ENCODE data around the gene SPSB3. TPM values are rescaled to one million over a fixed set of nuclear protein-coding genes. Genes with fewer than 3 reads are reported as not detected.

SPSB3 gene
- total RNA-seq, result 10 to 100 TPM; 25.9 to 27.7 TPM
- long read RNA-seq, transcript SPSB3-204 (5 exons, 1,746 nt), result minor isoform, 5 of 119 reads
- long read RNA-seq, transcript SPSB3-208 (7 exons, 1,784 nt), result major isoform, 54 of 119 reads
- long read RNA-seq, transcript SPSB3-209 (6 exons, 1,628 nt), result minor isoform, 32 of 119 reads
- long read RNA-seq, transcript SPSB3-201 (6 exons, 1,449 nt), result minor isoform, 12 of 119 reads
- long read RNA-seq, partial matches to known transcripts, result 2 of 119 reads
- long read RNA-seq, other reads (novel, unspliced or antisense), result 7 of 119 reads

DNA sequence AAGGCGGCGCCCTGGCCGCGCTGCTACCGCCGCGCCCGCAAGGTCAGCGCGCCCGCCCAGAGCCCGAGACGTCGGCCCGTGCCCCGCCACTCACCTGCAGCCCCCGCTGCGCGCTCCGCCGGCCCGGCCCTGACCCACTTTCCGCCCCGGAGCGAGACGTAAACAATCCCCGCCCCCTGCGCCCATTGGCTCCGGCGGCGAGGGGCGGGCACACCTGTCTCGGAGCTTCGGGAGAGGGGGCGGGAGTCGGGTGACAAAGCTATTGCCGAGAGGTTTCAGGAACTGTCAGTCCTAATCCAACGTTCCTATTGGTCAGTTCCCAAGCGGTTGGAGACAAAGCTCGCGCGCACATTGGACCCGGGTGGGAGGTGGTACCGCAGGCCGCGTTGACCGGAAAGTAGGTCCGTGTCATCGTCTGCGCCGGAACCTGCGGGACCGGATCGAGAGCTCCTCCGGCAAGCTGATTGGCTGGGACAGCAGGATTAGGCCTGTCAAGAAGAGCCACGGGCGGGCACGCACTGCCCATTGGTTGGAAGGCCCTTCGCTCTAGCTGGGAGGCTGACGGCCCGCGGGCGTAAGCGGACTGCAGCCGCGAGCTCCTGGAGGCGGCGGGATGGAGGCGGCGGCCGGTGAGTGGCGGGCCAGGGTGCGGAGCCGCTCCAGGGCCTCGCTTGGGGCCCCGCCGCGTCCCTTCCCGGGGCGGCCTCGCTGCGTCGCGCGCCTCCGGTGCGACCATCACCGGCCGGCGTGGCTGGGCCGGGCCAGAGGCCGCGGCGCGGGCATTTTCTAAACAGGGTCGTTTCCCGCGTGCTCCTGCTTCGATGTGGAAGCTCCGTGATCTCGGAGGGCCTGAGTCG is at the start of gene SPSB3, which contains the start of gene NUBP2:
Gene SPSB3 (minus strand): TSS at position 164 of the 857 bp plus-strand sequence. CDS start 1,088 bp downstream, outside the sequence.
Gene NUBP2 (plus strand): TSS at position 553 of the 857 bp plus-strand sequence. CDS start 61 bp downstream, at position 614.
- intact Hi-C loops (cut with DNase I), result no loop called here
- DNase-seq (peak; percentile 100), ATAC-seq (peak; percentile 94 to 95)

DNA sequence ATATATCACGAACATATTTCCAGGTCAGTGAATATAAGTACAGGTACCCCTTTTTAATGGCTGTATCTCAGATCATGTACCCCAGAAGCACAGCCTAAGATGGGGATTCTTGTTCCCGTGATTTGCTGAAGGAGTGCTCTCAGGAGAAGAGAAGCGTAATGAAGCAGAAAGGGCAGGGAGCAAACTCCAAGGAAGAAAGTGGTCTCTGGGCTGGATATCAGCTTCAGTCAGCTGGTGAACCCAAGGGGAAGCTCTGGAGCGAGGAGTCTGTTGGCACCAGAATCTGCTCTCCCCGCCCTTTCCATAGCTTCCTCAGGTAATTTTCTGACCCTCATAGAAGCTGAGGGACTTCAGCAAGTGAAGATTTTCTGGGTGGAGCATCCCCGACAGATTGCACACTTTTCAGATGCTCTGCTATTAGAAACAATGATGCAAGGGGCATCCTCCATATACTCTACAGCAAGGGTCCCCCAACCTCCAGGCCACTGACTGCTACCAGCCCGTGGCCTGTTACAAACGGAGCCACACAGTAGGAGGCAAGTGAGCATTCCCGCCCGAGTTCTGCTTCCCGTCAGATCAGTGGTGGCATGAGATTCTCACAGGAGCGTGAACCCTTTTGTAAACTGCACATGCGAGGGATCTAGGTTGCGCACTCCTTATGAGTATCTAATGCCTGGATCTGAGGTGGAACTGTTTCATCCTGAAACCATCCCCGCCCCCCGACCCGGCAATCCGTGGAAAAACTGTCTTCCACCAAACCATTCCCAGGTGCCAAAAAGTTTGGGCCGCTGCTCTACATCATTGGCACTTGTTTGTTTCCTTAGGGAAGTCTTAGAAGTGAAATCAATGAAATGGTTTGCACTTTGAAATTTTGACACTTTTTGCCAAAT is 49.1 kb upstream of the SPSB3 start:
- intact Hi-C loops (cut with DNase I), result no loop called here
- DNase-seq (no peak), ATAC-seq (no peak)

DNA sequence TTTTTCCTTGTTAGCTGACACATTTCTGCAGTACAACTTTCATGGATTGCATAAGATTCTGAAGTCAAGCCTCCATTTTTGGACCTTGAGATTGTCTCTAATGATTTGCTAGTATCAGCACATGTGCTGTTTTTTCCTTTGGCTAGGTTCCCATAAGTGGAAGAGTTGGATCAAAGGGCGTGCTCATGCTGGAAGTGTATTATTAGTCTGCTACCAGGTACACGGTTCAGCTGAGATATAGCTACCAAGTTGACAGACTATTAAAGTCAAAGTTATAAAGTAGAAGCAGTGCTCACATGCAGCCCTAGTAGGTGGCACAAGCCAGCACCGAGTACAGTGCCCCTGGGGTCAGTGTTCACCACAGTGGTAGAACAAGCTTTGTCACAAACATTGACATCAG is 47.8 kb upstream of the SPSB3 start:
- no peak for DNase-seq
- no peak for ATAC-seq
- intact Hi-C loops (cut with DNase I), result no loop called here

GRCh38 chr16:1828645-1829410 is 46.5 kb upstream of the SPSB3 start:
- intact Hi-C loops (cut with DNase I), result no loop called here
- ATAC-seq (no peak), DNase-seq (no peak)

- intact Hi-C loops (cut with DNase I), result no loop called here
- ATAC-seq, result peak; percentile 96 to 97
- DNase-seq, result peak; percentile 94
Measured at GRCh38 chr16:1826691-1827573, 44.6 kb upstream of the SPSB3 start, which contains the start of the genes FAHD1 and HAGH. FAHD1 (plus strand) TSS chr16:1827206; CDS start chr16:1827239, 33 bp downstream. HAGH (minus strand) TSS chr16:1826825; CDS start chr16:1826787, 38 bp downstream.

DNA sequence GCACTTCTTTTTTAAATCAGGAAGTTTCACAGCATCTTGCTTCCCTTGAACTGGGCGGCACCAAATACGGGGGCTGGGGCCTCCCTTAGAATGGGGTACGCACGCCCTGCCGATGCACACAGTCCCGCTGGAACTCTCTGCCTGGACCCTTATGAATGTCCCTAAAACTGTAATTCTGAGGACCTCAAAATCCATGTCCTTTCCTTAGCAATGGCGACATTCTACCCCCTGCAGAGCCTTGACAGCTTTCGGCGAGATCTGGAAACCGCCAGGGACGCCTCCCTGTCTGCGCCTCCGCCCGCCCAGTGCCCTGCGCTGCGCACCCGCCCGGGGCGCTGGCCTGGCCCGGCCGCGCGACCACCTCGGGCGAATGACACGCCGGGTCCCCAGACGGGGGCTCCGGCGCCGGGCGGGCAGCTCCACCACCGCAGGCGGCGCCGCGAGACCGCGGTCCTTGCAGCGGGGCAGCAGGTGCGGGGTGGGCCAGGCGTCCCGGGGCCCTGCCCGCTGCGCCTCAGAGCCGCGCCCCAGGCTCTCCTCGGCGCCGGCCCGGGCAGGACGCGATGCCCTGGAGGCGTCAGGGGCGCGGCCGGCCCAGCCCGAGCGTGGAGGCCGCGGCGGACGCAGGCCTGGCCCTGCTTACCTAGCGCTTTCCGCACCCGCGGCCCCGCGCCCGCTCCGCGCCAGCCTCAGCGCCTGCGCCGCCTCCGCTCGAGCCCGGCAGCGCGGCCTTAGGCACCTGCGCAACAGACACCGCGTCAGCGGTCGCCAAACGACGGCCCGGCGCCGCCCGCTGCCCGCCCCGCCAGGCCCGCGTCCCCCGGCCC is 43.7 kb upstream of the SPSB3 start:
- DNase-seq (peak; percentile 62), ATAC-seq (peak; percentile 18 to 20)
- intact Hi-C loops (cut with DNase I), result no loop called here

DNA sequence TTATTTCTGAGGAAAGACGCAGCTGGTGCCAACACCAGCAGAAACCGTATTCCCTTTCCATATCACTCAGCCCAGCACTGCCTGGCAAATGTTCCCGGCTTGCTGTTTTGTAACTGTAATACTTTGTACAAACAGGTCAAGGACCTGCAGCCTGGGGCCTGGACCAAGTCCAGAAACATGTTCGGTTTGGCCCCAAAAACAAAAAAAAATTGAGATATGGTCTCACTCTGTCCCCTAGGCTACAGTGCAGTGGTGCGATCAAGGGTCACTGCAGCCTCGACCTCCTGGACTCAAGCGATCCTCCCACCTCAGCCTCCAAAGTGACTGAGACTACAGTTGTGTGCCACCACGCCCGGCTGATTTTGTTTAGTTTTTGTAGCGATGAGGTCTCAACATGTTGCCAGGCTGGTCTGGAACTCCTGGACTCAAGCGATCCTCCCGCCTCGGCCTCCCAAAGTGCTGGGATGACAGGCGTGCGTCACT is 43.1 kb upstream of the SPSB3 start:
- intact Hi-C loops (cut with DNase I), result no loop called here

DNA sequence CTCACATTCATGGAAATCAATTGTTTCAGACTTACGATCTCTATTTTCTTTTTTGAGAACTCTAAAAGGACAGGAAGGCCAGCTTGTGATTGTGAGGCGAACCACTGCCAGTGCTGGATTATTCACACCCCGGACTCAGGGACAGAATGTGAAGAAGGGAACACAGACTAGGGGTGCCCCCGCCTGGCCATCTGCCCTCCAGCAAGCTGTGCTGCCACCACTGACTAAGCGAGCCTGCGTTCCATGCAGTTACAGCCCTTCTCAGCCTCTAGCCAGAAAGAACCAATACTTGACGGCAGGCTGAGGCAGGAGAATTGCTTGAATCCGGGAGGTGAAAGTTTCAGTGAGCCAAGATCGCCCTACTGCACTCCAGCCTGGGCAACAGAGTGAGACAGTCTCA is 41.5 kb upstream of the SPSB3 start:
- ATAC-seq (no peak), DNase-seq (no peak)
- intact Hi-C loops (cut with DNase I), result no loop called here

More for the DNA sequence above, 43.1 kb upstream of the SPSB3 start:
- no peak for ATAC-seq
- DNase-seq, result no peak

DNA sequence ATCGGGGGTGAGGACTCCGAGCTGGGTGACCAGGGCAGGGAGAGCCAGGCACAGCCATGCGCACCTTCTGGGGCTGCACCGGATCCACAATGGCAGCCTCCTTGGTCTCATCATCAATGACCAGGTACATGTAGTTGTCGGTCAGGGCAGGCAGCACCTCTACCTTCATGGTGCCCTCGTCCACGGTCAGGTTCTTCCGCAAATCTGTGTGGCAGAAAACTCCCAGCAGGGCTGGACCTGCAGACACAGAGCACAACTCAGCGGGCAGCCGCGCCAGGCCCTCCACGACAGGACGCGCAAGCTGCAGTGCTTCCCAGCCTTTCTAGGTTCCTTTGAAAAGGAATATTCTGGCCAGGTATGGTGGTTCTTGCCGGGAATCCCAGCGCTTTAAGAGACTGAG is 40.4 kb upstream of the SPSB3 start:
- ATAC-seq (no peak), DNase-seq (no peak)
- intact Hi-C loops (cut with DNase I), result no loop called here

- DNase-seq (no peak), ATAC-seq (no peak)
- intact Hi-C loops (cut with DNase I), result no loop called here
Measured at GRCh38 chr16:1821861-1822611, 39.7 kb upstream of the SPSB3 start.

DNA sequence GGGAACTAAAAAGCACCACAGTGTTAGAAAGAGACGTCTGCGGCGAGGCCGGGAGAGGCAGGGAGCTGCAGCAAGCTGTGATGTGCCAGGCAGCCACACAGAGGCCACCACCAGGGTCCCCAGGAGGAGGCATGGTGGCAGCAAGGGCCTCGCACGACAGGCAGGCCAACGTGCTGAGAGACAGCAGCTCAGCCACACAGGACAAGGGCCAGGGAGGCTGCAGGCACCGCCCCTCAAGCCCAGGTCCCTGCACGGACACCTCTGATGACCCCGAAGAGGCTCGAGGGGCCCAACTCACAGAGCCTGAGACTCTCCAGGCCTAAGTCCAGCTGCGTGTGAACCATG is 38.5 kb upstream of the SPSB3 start:
- intact Hi-C loops (cut with DNase I), result no loop called here
- no peak for DNase-seq
- no peak for ATAC-seq

DNA sequence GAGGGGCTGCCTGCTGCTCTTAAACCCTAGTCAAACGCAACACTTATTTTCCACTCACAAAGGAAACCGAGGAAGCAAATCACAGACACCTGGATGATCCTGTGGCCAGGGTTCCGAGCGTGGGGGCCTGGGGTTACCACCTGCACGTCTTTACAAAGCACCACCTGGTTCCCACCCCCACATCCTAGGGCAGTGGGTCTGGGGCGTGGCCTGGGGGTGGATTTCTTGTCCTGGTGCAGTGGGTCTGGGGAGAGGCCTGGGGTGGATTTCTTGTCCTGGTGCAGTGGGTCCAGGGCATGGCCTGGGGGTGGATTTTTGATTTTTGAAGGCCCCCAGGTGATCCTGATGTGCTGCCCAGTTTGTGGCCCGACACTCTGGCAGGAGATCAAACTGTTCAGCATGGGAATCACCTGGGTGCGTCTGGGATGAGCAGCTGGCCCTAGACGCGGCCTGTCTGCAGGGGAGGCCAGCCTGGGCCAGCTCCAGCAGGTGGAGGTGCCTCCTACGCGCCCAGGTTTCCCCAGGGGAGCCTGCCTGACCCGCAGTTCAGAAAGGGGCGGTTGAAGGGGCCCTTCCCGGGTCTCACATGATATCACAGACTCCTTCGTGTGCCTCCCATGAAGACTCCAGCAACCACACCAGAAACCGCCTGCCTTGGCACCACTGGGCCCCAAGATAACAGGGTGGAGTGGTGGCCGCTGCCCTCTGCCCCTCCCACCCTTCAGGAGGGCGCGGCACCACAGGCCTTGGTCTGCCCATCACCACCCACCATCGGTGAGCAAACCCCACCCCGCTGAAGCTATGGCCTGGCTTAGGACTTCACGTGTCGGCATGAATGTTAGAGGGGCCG is 38.0 kb upstream of the SPSB3 start:
- ATAC-seq (no peak), DNase-seq (no peak)
- intact Hi-C loops (cut with DNase I), result no loop called here

DNA sequence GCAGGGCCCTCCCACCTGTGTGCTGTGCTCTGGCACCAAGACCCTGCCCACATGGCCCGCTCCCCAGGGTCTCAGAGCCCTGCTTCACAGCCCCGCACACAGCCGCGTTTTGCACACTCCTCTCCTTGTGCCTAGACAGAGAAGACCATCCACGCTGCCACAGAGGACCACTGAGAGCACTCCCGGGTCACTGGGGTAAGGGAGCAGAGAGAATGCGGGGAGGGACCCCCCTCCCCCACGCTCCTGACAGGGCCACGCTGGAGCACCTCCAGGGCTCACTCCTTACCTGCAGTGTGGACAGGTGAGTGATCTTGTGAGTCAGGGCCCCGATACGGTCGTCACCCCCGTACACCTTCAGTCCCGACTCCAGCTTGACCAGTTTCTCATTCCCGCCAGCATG is 37.2 kb upstream of the SPSB3 start:
- intact Hi-C loops (cut with DNase I), result no loop called here
- ATAC-seq, result no peak
- no peak for DNase-seq

GRCh38 chr16:1818873-1819525 is 36.6 kb upstream of the SPSB3 start:
- DNase-seq, result no peak
- no peak for ATAC-seq
- intact Hi-C loops (cut with DNase I), result no loop called here

Measured in left cardiac atrium (tissue), 4 donors.